CD8-positive, alpha-beta T cell (primary cell): ENCODE data around the gene TEX261. TPM values are rescaled to one million over a fixed set of nuclear protein-coding genes. Genes with fewer than 3 reads are reported as not detected.

Experiments
- total RNA-seq, 46 experiments: library from RNA in 2 of 46; stranded (reverse) in 2 of 46; gene quantifications; one replicate each; pipeline ENCODE4 v1.2.3 and lab custom pipeline; 2021 to 2026

TEX261 gene
- total RNA-seq, 2 experiments from 2014 or later, result 23.1 to 28.1 TPM

Other genes with a start within 250 kb of the TEX261 start
- gene ADD2, start 226.7 kb downstream of the TEX261 start, total RNA-seq, result 1 to 10 TPM; 2.5 to 3.0 TPM
- gene FIGLA, start 204.2 kb downstream of the TEX261 start, total RNA-seq, result not detected
- gene CLEC4F, start 174.3 kb downstream of the TEX261 start, total RNA-seq, result not detected
- not detected for gene CD207, start 159.1 kb downstream of the TEX261 start, total RNA-seq
- not detected for gene VAX2, start 94.3 kb downstream of the TEX261 start, total RNA-seq
- gene ATP6V1B1, start 59.0 kb downstream of the TEX261 start, total RNA-seq, result not detected
- gene ANKRD53, start 16.2 kb downstream of the TEX261 start, total RNA-seq, result 1 to 10 TPM in 1 of 2 experiments, under 1 TPM in 1; 0.69 to 1.7 TPM
- gene NAGK, start 73.8 kb upstream of the TEX261 start, total RNA-seq, result 10 to 100 TPM; 58.9 to 67.7 TPM
- 1 to 10 TPM; 7.1 to 7.3 TPM for gene MCEE, start 135.4 kb upstream of the TEX261 start, total RNA-seq
- gene MPHOSPH10, start 135.8 kb upstream of the TEX261 start, total RNA-seq, result 10 to 100 TPM; 51.4 to 57.9 TPM
- gene PAIP2B, start 232.2 kb upstream of the TEX261 start, total RNA-seq, result 1 to 10 TPM; 1.7 to 1.8 TPM